GM18870 (cell line): ENCODE measurements around the gene SMG6.
"Not testable (repeated sequence)": the region's sequence is repeated elsewhere in the genome, so short reads cannot be mapped to it uniquely, and the experiment has no call there.

Source experiments
- ATAC-seq: cut with Tn5 transposase; IDR thresholded peaks from one replicate; pipeline ENCODE4 v1.9.1; 2021; ENCODE audit warnings: moderate library complexity; ENCODE audit not compliant: unreplicated experiment

The SMG6 gene

DNA sequence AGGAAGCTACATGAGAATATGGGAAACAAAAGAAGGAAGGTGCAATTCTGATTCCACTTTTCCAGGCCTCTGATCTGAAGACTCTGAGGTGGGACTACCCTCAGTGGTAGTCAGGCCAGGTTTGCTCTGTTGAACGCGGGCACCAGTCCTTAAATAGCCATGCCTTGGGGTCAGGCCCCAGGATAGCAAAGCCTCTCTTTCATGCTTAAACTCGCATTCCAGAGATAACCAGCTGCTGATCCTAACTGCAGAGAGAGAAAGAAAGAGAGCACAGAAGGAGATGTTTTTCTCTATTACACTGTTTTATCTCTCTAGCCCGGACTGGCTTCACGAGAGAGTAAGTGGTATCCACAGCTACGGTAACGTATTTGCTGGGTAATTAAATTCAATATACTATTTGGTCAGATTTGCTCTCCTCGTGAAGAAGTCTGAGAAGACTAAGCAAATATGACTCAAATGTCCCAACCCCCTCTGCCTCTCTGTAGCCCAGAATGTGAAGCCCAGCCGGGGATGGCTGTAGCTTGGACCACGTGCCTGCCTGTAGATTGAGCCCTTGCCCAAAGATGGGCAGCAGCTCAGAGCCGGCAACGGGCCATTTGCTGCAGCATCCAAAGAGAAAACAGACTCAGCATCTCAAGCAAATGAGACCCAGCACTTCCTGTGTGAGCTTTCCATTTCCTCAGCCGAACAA lies 122.2 kb downstream of the SMG6 start:
- no peak for ATAC-seq

DNA sequence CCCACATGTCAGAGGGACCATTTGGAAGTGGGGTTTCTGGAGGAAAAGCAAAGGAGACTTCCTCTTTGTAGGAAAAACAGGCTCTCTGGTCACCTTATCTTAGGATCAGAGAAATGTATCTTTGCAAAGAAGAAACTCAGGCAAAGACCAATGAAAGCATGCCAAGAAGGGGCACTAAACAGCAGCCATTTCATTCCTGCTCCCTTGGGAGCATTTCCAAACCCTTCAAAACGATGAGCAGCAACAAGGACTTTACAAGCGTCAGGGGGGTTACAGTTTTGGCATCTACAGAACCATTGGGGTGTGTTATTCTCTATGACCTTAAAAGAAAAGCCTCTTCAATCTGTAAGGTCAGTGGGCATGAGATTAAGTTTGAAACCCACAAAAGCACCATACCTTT lies 122.8 kb downstream of the SMG6 start:
- no peak for ATAC-seq

DNA sequence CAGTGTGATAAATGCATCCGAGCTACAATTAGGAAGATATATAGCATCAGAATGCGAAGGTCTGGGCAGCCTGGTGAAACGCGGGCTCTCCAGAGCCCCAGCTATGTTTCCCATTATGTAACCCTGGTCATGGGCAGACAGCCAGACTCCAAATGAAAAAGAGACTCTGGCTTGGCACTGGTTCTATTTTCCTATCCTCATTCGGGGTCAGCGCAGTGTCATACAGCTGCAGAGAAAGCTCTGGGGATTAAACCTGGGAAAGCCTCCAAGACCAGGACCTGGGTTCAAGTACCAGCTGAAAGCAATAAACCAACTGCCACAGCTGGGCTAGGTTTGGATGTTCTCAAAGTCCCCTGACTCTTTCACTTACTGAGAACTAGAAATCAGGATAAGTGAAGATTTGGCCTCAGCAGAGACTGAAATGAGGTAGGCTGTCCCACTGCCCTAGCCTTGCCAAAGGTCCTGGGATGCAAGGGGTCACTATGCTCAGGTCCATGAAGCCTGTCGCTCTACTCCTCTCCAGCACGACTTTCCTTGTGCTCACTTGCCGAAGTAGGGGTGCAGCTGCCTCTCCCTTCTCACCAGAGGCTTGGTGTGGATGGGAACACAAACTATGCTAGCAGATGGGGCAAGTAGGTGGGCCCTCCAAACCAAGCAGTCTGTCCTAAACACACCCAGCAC lies 123.8 kb downstream of the SMG6 start:
- ATAC-seq = no peak

DNA sequence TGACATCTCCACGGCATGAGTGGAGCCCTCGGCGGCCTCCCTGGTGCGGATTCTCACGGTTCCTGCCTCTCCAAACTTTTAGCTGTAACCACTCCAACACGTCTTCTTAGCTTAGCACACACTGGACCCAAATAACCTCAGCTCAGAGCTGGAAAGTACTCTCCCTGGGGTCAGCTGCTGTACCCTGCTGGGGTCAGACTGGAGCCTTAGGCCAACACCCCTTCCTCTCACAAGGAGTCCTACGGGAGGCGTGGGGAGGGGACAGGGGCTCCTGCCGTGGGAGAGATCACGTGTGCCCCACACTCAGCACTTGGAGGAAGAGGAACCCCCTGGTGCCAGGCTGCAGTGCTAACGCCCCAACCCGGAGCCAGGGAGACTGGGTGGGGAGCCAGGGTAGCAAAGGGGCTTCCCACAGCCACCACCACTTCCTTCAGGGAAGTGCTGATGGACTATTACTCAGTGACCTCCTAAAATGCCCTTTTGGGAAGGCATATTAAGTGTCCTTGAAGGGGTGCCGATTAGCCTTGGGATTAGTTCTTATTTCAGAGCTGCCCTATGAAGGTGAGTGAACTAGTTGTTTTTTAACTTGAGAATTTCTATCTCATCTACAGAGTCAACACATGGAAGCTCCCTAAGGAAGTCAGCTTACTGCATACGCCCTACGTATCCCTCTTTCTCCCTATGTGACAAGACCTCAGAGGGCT lies 124.6 kb downstream of the SMG6 start:
- ATAC-seq = no peak

DNA sequence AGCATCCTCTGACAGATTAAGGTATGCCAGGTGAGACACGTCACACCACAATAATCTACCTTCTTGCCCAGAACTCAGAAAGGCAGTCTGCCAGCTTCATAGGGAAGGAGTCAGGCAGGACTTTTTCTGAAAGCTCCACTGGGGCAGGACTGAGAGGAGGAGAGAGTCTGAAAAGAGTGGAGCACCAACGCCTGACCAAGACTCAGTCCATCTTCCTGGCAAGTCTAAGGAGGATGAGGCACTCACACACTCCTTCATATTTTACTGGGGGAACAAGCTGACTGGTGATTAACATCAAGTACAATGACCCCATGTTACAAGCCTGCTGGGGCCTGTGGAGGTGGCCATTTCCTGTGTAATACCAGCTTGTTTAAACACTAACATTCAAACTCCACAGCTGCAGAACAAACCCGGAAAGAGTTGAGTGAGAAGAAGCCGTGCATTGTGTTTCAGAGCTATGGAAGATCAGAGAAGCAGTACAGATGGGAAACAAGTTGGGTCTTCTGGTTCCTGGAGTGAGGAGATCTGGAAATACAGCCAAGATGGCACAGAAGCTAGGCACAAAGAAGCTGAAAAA lies 126.3 kb downstream of the SMG6 start:
- no peak for ATAC-seq

DNA sequence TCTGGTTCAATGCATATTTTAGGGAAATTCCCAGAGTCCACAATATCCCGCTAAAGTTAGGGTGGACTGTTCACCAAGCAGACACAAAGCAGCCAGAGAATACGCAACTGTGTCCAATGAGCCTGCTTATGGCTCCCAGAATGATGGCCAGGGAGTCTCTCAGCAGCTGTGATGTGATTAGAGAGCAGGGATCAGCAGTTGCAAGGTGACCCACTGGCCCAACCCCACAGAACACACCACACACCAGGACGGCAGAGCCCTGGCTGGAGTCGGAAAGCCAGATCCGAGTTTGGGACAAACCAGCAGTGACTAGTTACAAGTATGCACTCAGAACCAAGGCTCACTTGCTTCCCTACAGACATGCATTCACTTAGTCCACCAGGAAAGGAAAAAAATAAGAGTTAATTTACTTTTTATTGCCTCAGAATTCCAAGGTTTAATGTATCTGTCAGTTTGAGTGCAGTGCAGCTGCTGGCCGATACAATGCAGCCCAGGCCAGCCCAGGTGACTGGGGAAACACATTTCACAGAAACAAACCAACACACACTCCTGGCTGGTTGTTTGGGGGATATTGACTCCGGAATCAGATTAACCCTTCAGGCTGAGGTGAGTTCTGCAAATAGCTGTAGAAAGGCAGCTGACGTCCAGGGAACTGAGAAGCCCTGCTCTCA lies 127.0 kb downstream of the SMG6 start:
- ATAC-seq = no peak

DNA sequence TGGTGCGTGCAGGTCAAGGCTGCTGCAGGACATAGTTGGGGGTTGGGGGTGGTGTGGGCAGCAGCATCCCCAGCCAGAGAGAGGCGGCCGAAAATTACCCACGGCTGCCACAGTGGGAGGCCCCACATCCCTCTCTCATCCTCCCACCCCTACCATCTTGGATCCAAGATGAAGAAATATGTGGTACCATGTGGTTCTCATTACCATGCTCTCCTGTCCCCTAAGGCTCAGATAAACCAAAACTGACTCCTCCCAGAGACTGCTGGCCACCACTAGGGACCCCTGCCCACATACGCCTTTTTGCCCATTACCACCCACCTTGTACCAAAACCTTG lies 128.3 kb downstream of the SMG6 start:
- no peak for ATAC-seq

DNA sequence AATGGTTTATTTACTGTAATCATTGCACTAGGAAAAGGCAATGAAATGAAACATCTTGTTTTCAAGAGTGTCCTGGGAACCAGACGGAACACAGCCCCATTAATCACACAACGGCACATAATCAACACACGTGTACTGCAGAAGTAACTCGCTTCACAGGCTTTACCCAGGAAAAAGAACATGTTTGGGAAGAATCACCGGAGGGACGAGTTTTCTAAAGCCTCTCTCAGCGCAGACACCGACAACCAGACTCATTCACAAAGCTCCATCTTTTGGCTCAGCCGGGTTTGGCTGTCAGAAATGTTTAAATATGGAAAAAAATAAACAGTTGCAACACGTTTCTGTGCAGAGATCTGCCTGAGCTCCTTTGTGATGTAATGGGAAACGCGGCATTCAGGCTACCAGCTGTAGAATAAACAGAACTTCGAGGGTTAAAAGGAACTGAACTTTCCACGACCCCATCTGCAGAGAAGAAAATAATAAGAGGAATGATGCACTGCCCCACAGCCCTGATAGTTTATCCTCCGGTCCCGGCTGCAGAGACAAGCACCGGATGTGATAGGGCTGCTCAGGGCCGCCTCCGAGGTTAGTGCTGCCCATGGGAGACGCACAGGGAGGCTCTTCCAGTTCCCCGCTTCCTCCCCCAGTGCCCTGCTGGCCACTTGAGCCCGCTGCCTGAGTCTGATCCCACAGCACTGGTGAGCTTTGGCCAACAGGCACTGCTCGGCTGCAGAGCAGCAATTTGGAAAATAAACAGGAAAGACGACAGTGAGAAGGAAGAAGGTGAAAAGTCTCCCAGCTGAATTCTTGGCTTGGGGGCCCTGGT lies 128.9 kb downstream of the SMG6 start:
- ATAC-seq = no peak

DNA sequence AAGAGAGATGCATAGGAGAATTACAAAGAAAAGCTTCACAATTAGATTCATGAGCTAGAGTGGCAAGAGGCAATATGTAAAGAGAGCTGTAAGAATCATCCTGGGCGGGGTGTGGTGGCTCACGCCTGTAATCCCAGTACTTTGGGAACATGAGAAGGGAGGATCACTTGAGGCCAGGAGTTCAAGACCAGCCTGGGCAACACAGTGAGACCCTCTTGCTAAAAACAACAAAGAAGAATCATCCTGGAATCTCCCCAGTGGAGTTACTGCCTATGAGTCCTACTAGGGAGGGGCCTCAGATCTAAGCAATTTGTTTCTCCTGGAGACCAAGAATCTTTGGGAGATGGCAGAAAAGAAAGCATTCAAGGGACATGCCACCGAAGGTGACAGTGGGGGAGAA lies 129.6 kb downstream of the SMG6 start:
- no peak for ATAC-seq

DNA sequence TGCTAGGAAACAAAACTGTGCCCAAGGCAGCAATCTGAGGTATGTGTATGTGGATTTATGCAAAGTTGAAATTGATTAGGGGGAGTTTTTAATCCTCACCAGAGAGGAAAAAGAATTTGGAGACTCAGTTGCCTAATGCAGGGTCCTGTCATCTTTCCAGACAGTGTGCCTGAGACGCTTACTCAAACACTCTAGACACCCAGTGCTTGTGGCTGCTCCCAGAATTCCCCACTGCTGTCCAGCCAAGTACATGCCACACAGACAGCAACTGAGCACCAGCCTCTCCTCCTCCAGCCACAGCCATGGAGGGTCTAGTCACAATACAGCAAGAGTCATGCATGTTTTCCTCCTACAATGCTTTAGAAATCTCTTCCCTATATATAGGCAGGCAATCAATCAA lies 130.6 kb downstream of the SMG6 start:
- ATAC-seq = no peak

DNA sequence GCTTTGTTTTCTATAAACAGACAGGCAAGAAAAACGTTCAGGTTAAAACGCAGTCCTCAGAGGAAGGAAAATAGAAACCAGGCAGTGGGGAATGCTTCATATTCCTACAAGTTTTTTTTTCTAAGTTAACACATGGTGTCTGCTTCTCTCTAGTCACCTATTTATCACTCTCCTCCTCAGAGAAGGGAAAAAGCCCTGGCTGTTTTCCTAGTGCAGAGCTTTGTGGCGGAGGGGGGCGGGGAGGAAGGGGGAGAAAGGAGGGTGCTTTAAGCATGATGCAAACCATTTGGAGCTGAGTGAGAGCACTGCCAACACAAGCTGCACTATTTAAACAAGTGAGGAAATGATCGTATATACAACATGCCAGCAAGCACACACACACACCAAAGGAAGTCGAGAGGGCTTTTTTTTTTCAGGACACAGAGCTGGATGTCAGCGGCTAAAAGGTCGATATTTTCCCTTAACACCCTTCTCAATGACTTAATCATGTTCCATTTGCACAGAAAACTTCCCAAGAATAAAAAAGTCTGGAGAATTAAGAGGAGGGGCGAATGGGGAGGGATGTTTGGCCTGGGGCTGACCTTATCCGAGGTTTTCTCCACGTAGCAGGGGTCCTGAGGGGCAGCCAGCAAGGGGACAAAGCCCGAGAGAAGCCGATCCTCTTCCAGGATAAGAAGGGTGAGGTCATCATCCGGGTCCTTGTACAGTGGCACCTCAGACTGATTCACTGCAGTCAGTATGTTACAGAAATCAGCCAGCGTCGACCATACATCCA lies 131.3 kb downstream of the SMG6 start:
- no peak for ATAC-seq

DNA sequence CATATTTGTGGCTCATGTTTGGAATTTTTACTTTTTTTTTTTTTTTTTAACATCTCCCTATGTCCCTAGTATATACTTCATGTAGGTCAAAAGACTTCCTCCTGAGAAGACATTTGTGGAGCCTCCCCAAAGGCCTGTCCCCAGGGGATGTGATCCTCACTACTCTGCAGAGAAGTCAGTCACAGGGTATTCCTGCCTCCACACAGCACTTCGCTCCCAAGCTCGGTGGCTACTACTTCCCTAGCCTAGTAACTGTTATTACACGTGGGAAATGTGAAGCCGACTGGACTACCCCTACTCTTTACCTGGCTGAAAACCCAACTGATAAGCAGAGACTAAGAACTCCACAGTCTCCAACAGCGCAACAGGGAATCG lies 131.9 kb downstream of the SMG6 start:
- no peak for ATAC-seq

DNA sequence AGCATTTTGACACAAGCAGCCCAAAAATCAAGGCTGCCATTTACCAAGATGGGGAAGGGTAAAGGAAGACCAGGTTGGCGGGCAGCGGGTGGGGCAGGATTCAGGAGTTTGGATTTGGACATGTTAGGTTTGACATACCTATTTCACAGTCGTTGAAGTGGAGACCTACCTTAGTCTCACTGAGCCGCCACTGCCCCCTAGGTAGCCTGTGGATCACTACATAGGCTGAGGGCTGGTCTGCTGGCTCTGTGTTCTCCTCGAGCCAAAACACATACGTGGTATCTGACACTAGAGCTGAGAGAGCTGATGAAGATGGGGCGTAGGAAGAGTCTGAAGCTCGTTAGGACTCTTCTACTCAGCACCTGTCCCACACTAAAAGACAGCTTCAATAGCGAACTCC lies 133.6 kb downstream of the SMG6 start:
- no peak for ATAC-seq

DNA sequence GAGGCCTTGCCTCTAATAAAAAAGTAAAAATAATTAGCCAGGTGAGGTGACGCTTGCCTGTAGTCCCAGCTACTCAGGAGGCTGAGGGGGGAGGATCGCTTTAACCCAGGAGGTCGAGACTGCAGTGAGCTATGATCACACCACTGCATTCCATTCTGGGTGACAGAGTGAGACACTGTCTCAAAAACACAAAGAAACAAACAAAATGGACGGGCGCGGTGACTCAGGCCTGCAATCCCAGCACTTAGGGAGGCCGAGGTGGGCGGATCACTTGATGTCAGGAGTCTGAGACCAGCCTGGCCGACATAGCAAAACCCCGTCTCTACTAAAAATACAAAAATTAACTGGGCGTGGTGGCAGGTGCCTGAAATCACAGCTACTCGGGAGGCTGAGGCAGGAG lies 137.9 kb downstream of the SMG6 start:
- not testable (repeated sequence) for ATAC-seq

DNA sequence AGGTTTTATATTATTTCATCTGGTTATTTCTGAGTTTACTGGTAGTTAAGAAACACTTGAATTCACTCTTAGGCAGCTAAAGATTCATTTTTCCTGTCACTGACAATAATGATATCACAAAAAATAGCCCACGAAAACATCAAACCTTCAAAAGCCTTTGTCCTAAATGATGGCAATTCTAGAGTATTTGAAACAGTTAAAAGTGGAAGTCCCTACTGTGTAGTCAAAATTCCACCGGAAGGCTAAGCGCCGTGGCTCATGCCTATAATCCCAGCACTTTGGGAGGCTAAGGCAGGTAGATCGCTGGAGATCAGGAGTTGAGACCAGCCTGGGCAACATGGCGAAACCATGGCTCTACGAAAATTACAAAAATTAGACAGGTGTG lies 145.2 kb downstream of the SMG6 start:
- ATAC-seq = no peak

DNA sequence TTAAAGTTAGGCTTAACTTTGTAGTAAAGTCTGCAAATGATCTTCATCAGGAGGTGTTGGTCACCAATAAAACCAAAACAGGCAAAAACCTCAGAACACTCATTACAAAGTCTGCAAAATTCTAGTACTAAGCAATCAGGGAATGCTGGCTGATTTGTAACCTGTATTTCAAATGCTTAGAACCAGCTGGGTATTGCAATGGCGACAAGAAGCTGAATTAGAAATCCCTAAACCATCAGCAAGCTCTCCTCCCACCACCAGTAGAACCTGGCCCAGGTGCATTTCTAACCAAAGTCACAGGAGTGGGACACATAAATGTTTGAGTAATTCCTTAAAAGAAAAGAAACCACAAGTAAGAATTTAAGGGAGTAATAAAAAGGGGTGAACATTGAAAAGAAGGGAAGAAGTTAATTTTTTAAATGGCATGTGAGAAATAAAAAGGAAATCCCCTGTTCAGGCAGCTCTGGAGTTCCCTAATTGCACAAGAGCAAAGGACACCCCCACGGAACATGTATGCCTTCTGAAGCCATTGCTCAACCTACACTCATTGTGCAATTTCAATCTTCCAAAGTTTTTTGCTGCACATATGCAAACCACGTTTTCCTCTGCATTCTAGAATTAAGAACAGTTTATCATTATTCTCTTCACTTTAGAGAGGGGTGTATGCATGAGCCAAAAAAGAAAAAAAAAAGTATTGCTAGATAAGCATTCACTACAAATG lies 145.8 kb downstream of the SMG6 start:
- ATAC-seq = no peak

DNA sequence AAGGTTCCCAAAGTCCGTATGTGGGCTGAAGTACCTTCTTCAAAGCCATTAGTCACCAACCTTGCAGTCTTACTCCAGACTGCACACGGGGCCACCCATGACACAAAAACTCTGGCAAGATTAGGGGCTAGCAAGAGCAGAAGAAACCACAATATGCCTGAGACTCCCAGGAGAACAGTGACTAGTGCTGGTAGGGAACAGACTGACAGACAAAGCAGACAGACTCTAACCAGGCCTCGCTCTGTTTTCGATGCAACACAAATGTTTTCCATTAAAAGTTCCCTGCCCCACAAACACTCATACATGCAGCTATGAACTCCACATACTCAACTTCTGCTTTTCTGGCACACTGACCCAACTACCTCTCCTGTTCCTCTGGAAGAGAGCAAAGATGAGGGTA lies 146.5 kb downstream of the SMG6 start:
- no peak for ATAC-seq

DNA sequence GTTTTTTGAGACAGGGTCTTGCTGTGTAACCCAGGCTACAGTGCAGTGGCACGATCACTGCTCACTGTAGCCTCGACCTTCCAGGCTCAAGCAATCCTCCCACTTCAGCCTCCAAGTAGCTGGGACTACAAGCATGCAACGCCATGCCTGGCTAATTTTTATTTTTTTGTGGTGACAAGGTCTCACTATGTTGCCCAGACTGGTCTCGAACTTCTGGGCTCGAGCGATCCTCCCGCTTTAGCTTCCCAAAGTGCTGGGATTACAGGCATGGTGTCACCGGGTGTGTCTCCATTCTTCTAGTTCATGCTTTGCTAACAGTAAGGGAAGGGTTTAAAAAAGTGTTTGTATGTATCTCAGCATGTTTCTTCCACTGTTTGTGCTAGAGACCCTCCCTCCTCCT lies 146.9 kb downstream of the SMG6 start:
- ATAC-seq = no peak

DNA sequence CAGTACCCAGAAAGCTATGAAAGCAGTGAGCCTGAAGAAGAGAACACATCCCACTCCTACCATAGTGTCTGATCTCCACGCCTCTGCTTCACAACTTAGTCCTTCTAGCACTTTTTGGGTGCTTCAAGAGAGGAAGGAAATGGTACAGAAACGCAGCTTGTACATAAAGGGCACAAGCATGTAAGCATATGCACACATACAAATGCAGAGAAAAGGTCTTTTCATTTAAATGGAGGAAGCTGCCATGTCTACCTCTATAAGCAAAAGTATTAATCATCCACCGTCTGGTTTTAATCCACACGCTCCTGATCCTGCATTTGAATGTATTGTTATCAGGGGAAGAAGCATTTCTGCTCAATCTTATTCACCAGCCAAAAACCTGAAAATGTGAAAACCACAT lies 148.0 kb downstream of the SMG6 start:
- no peak for ATAC-seq
